ENCODE measurements around the gene TBCK. TPM values are rescaled to one million over a fixed set of nuclear protein-coding genes. Genes with fewer than 3 reads are reported as not detected.

TBCK gene
- total RNA-seq, 1 donor from 2014 or later, result 24.4 TPM

DNA sequence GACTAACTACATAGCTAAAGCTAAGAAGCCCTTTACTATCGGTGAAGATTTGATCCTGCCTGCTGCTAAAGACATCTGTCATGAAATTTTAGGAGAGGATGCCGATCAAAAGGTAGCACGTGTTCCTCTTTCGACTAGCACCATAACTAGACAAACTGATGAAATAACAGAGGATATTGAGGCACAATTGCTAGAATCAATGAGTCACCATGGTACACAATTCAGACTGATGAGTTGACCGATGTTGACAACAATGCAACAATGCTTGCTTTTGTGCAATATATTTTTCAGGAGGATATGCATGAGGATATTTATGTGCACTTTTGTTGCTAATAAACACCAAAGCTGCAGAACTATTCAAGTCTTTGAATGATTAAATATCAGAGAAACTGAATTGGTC lies 24.3 kb downstream of the TBCK start:
- DNase-seq (ENCODE audit: extremely low read depth, low read depth, low spot score), result no peak

DNA sequence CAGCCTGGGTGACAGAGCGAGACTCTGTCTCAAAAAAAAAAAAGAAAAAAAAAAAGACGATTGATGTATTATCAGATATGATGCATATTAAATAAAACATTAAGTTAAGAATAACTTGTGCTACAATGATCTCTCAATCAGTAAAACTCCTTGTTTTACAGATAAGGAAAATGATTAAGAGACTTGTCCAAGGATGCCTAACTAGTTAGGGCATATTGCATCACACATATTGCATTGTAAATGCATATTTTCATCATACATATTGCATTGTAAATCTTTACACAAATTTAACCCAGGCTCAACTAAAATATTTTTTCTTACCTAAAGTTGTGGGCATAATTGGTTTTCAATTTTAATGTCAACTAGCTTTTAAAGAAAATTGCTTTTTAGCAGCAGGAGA lies 26.3 kb downstream of the TBCK start:
- DNase-seq (ENCODE audit: extremely low read depth, low read depth, low spot score), result no peak

DNA sequence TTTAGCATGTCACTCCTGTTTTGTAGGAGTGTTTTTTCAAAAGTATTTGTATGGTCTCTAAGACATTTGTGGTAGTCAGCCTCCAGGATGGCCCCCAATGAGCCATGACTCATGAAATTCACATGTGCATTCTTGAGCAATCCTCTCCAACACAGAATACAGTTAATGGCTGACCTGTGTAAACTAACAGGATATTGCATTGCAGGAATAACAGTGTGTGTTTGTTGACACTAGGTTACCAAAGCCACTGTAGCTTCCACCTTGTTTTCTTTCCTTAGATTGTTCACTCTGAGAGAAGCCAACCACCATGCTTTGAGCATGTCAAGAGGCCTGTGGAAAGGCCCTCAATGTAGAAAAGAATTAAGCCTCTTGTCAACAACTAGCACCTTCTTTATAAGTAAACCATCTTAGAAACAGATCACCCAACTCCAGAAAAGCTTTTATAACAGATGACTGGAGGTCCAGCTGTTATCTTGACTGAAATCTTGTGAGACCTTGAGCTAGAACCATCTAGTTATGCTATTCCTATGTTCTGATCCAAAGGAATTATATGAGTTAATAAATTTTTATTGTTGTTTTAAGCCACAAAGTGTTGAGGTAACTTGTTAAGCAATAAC lies 28.5 kb downstream of the TBCK start:
- peak; percentile 79 for DNase-seq (ENCODE audit: extremely low read depth, low read depth, low spot score)

DNA sequence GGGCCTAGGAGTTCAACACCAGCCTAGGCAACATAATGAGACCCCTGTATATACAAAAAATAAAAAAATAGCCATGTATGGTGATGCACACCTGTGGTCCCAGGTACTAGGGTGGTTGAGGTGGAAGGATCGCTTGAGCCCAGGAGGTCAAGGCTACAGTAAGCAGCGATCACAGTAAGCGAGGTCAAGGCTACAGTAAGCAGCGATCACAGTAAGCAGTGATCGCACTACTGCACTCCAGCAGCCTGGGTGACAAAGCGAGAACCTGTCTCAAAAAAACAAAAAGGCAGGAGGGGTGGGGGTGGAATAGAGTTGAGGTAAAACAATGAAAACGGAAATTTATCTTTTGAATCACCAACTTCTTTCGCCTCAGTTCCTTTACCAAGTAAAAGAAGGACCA lies 29.4 kb downstream of the TBCK start:
- DNase-seq (ENCODE audit: extremely low read depth, low read depth, low spot score), result no peak

DNA sequence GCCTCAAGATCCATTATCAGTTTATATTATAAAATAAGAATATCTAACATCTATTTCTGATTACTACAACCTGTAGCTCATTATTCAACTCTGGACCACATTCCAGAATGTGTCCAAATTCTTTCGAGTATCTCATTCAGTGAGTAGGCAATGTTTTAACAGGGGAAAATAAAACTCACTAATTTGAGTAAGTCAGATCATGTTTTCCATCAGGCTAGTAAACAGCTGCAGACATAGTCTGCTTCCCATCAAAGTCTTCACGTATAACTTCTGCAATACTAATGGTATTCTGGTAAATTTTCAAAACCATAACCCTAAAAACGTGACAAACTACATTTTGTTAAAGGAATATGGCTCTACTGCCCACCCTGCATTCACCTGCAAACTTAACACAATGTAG lies 31.8 kb downstream of the TBCK start:
- no peak for DNase-seq (ENCODE audit: extremely low read depth, low read depth, low spot score)

DNA sequence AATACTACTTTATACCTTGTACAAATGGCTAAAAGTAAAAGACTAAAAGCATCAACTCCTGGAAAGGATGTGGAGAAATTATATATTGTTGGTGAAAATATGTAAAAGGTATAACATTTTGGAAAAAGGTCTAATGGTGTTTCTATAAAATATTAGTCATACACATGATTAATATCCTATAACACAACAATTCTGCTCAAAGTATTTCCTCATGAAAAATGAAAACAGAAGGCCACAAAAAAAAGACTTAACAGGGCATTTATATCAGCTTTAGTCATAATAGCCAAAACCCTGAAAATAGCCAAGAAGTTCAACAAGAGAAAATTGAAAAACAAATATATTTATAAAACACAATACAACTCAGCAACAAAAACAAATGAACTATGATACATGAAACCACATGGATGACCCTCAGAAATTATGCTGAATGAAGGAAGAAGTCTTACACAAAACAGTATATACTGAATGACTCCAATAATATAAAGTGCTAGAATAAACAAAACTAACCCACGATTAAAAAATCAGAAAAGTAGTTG lies 38.8 kb downstream of the TBCK start:
- no peak for DNase-seq (ENCODE audit: extremely low read depth, low read depth, low spot score)

DNA sequence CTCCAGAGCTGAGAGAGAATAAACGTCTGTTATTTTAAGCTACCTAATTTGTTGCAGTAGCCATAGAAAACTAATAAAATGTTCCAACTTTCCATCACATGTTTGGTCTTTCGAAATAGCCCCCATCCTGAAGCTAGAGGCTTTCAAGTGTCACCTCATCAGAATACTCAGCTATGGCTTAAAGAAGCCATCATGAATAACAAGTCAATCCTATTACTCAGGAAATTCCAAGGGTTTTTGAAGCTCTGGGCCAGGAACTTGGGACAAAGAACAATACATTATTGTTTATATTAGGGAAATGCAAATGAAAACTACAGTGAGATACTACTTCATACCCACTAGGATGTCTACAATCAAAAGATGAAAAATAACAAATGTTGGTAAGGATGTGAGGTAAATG lies 42.2 kb downstream of the TBCK start:
- no peak for DNase-seq (ENCODE audit: extremely low read depth, low read depth, low spot score)

DNA sequence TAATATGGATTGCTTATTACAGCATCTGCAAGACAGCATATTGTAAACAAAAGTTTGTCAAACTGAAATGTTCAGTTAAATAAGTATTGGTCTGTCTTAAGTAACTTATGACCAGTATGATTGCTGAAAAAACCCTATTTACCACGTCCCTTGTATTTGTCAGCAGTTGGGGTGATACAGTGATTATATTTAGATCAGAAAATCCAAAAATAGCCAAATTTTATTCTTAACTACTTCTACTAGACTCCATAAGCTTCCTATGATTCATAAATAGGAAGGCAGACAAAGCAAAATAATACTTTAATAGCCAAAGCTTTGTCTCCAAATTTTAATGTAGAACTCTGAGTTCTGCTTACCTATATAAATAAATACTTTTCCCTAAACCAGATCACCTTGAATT lies 45.3 kb downstream of the TBCK start:
- DNase-seq (ENCODE audit: extremely low read depth, low read depth, low spot score), result no peak

DNA sequence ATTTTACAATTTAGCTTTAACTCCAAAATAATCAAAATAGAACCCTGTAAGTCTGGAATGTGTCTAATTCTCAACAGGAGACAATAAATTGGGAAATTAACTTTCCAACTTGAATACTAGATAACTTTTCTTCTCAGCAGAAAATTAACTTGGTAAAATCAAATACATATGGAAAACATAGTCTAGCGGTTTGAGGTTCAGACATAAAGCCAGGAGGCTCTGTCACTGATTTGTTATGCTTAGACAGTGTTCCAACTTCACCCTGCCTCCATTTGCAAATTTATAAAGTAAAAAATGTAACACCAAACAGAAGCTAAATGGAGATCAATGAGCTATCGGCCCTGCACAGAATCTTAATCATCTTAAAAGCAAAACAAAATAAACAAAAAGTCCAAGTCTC lies 46.3 kb downstream of the TBCK start:
- DNase-seq (ENCODE audit: extremely low read depth, low read depth, low spot score), result no peak

DNA sequence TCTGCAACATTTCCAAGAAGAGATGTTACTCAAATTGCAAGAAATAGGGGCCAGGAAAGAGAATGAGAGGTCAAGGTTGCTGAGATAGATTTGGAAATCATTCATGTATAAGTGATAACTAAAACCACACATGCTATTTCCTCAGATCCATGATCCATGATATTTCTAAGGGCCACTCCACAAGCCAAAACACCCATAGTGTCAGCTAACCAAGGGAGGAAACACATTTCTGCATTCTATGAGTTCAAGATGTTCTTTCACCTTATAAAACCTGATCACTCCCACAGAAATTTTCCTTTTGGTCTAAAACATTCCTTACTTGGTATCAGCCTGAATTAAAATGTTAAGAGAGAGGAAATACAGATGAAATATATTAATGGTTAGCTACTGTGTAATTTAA lies 47.2 kb downstream of the TBCK start:
- no peak for DNase-seq (ENCODE audit: extremely low read depth, low read depth, low spot score)

DNA sequence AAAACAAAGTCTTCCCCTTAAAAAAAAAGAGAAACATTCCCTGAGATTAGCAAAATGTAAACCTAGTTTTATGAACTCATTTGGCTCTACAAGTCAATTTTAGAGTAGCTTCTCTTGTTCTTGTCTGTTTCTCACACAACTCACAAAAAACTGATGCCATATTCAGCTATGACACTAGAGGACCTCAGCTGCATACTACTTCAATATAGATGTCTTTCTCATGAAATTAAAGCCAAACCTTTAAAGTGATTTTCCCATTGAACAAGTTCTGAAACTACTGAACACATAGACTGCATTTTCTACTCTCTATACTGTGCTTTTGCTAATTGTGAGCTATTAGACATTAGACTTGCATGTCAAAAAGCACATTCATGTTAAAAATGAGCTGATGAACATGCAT lies 49.8 kb downstream of the TBCK start:
- no peak for DNase-seq (ENCODE audit: extremely low read depth, low read depth, low spot score)

DNA sequence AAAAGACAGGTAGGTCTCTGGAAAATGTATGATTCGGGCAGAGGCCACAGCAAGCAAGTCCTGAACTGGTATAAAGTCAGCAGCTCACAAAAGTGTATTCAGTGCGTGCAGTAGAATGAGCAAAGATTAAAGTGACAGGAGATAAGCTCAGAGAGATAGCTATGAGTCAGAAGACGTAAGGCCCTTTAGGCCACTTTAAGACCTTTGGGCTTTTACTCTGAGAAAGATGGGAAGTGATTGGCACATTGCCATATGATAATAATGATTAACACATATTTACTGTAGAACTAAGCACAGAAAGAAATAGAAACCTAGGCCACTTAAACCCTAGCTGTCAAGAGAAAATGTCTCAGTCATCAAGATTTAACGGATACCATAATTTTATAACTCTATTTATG lies 51.7 kb downstream of the TBCK start:
- no peak for DNase-seq (ENCODE audit: extremely low read depth, low read depth, low spot score)

DNA sequence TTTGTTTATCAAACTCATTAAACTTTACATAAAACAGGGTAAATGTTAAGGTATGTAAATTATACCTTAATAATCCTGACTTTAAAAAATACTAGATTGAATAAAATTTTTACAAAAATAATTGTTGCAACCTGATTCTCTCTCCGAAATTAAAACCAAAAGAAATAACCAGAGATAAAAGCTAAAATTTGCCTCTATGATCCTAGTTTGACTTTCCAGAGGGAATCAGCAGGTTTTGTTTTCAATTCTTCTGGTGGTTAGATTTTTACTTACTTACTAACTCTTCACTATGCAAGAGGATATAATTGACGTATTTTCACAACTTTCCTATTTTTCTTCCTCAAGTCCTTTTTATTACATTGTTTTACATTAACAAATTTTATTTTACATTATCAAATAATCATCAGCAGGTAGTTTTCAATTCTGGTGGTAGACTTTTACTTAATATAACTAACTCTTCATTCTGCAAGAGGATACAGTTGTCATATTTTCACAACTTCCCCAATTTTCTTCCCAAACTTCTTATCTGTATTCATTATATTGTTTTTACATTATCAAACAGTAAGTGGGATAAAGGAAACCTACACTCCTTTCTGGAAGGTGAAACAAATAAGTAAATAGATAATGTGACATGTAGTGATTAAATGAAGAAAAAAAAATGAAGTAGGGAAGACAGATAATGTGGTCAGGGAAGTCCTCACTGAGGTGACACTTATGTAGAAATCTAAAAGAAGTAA lies 52.2 kb downstream of the TBCK start:
- no peak for DNase-seq (ENCODE audit: extremely low read depth, low read depth, low spot score)

DNA sequence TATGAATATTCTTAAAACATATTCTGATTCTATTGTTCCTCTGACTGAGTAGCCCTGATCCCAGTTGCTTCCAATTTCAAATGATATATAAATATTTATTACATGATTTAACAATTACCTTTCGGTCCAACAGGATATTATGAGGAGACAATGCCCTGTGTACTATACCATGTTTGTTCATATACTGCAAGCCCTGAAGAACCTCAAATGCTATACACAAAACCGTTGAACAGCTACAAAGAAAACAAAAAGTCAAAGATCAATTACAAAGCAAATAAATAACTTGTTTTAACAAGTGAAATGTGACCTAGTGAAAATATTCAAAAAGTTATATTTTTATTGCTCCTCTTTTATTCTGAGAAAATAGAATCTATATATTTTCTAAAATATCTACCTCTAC lies 54.0 kb downstream of the TBCK start:
- DNase-seq (ENCODE audit: extremely low read depth, low read depth, low spot score), result no peak

DNA sequence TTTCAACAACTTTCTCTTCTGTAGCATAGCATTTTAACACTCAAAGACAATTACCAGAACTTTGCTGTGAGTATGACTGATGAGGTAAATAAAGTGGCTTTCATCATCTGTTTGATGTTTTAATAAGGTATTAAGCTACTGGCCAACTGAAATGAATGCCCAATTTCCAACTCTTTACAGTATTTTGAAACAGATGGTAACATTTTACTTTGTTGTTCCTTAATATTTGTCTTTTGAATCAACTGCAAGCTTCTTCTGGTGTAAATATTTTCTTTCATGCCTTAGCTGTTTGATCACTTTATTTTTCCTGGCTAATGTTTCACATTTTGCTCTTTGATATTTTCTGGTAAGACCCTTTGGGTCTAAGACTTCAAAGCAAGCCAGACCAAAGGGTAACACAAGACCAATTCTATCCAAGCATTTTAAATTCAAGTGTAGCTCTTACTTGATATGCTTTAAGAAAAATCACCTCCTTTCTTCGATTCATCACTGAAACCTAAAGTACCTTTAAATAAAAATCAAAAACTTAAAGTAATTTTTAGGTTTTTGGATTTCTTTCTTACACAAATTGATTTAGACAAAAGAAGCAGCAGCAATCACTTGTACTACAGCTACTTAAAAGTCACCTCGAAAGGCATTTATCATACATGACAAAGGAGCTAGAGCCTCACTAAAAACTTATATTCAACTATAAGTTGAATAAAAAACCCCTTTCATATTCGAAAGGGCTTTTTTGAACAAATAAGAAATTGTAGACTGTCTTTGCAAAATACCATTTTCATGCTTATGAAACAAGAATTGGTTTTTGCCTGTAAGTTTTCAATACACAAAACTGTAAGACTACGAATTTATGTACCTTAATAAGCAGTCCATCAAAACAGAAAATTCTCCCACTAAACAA lies 57.6 kb downstream of the TBCK start:
- no peak for DNase-seq (ENCODE audit: extremely low read depth, low read depth, low spot score)

DNA sequence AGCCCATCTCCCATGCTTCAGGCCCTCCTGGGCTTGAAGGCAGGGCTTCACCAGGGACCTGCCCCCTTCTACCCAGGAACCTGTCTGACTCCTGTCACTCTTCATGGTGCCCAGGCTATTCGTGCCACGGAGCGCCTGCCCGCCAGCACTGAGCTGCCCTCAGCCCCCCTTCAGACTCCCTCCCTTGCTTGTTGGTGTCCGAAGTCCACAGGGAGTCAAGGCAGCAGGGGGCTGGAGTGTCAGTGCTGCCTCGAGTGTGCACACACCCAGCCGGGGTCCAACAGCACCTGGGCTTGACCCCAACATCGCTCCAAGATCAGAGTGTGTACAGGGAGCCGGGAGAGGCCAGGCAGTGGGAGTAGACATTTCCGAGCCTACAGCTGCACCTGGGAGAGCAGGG lies 59.8 kb downstream of the TBCK start:
- DNase-seq (ENCODE audit: extremely low read depth, low read depth, low spot score), result no peak

DNA sequence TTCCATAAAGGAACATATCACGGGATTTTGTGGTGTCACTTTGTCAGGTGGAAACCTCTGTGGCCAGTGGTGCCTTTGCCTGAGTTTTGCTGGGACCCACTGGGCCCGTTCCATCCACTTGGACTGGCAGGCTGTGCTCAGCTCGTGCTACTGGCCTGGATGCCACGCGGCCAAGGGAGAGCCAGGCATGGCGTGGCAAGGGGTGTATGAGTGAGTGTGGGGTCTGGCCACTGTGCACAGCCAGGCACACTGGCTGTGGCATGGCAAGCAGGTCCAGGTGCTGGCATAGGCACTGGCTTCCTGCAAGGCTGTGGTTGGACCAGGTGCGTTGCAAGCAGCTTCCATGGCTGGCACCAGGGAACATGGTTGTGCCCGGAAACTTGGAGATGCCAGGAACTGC lies 60.8 kb downstream of the TBCK start:
- no peak for DNase-seq (ENCODE audit: extremely low read depth, low read depth, low spot score)

DNA sequence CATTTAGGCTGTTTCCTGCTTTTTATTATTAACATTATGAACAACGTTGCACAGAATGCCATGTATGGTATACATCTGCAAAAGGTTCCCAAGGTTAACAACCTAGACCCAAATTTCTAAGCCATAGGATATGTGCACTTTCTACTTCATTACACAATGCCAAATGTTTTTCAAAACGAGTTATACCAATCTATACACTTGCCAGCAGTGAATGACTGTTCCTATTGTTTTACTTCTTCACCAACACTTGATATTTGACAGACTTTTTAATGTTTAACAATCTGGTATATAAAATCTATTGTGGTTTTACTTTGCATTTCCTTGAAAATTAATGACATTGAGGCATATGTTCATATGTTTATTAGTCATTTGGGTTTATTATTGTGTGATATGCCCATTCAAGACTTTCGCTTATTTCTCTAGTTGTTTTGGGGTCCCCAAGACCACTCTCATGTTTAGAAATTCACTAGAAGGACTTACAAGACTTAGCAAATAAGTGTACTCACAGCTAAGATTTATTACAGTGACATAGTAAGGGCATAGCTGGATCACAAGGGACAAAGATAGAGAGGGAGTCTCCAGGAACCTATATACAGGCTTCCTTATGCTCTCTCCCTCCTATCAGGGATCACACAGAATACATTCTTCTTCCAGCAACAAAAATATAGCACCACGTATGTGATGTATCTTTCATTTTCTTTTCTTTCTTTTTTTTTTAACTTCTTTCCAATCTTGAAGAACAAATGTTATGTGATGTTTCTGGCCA lies 62.5 kb downstream of the TBCK start:
- no peak for DNase-seq (ENCODE audit: extremely low read depth, low read depth, low spot score)

DNA sequence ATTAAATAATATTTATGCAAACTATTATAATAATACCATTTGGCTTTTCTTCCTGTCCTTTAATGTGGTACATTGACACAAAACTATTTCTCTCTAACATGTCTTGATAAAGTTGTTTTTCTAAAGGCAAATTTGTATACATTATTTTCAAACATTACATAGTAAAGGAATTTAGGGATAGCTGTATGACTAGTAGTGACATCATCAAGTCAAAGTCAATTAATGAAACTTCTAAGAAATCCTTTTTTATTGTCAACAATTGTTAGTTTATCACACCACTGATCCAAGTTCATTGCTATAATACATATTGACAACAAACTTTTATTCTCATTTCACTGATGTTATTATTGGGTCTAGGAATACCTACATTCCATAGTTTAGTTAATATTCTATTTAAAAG lies 68.4 kb downstream of the TBCK start:
- no peak for DNase-seq (ENCODE audit: extremely low read depth, low read depth, low spot score)

DNA sequence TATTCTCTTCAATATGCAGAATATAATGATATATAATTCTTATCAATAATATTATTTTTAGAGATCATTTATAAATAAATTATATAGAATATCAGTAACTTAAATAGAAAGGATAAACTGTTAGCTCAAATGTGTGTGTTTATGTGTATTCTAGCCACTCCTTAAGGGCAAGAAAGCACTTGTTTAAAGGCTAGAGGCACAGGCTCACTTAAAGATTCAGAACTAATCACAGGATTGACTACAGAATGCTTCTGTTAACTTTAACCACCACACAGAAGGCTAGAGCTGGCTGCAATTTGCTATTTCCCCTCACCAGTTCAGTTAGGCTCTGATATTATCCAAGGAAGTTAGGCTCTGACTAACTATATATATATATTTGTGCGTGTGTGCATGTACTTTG lies 69.6 kb downstream of the TBCK start:
- no peak for DNase-seq (ENCODE audit: extremely low read depth, low read depth, low spot score)

DNA sequence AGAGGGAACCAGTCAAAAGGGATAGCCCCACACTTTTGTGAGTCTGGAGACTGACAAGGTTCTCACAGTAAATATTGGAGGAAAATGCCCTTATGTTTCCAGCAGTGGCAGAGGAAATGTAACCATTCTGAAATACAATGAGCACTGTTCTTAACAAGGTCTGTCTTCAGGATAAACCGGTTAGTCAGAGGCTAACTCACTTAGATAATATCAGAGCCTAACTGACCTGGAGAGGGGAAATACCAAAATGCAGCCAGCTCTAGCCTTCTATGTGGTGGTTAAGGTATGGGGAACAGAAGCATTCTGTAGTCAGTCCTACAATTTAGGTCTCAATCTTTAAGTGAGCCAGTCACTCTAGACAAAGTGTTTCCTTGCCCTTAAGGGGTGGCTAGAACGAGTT lies 70.8 kb downstream of the TBCK start:
- DNase-seq (ENCODE audit: extremely low read depth, low read depth, low spot score), result no peak
